GM19328 (cell line): ENCODE measurements around the gene LYAR.
"Not testable (repeated sequence)": the region's sequence is repeated elsewhere in the genome, so short reads cannot be mapped to it uniquely, and the experiment has no call there.

Source experiments
- ATAC-seq: cut with Tn5 transposase; IDR thresholded peaks from one replicate; pipeline ENCODE4 v1.9.1; 2021; ENCODE audit warnings: mild to moderate bottlenecking, moderate library complexity; ENCODE audit not compliant: unreplicated experiment

Gene LYAR

GRCh38 chr4:4267981-4268380 is 22.0 kb downstream of the LYAR start:
- ATAC-seq, result no peak

DNA sequence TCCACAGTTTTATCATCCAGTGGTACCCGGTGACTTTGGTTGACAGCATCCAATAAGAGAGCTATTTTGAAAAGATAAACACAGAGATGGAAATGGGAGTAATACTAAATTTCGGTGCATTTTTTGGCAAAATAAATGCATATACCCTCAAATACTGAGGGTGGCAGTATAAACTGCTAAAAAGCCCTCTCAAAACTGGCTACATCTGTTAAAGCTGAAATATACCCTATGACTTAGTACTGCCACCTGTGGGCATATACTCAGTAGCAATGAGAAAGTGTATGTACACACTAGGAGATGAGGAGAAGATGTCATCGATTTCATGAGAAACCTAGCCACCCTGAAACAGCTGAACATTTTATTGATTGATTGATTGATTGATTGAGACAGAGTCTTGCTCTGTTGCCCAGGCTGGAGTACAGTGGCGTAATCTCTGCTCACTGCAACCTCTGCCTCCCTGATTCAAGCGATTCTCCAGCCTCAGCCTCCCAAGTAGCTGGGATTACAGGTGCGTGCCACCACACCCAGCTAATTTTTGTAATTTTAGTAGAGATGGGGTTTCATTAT is 29.7 kb downstream of the LYAR start:
- peak; percentile 60 for ATAC-seq

- no peak for ATAC-seq
Measured at GRCh38 chr4:4259484-4260100, 30.4 kb downstream of the LYAR start.

DNA sequence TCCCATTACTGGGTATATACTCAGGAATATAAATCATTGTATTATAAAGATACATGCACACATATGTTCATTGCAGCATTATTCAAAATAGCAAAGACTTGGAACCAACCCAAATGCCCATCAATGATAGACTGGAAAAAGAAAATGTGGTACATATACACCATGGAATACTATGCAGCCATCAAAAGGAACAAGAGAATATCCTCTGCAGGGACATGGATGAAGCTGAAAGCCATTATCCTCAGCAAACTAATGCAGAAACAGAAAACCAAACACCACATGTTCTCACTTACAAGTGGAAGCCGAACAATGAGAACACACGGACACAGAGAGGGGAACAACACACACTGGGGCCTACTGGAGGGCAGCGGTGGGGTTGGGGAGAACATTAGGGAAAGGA is 32.2 kb downstream of the LYAR start:
- ATAC-seq, result not testable (repeated sequence)

DNA sequence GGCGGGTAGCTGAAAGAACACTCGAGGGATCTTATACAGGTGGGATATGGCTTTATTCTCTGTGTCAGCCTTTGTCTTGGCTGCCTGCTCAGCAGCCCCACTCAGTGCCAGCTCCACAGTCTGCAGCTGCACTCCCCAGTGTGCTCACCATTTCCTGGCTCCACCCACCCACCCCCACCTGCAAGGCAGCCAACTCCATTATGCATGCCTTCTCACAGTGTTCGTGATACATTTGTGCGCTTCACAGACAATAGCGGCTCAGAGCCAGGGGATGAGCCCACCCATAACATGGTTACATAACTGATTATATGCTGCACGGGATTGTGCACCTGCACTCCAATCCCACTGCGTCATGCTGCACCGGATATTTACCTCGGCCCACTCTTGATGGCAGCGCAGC is 33.2 kb downstream of the LYAR start:
- no peak for ATAC-seq

DNA sequence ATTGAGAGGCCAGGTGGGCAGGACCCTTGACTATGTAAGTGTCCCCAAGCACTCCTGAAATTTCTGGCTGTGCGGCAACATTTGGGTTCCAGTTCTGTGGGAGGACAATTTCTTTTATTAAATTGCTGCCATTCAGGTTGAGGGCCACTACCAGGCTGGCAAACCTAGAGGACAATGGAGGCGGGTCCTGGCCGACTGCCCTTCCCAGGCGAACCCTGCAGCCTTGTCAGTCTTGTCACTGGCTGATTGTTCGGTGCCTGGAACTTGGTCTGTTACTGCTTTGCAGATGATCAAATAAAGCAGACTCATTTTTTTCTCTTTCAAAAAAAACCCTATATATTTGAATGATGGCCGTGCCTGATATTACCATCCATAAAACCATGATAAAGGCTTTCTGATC is 35.3 kb downstream of the LYAR start:
- ATAC-seq, result no peak

DNA sequence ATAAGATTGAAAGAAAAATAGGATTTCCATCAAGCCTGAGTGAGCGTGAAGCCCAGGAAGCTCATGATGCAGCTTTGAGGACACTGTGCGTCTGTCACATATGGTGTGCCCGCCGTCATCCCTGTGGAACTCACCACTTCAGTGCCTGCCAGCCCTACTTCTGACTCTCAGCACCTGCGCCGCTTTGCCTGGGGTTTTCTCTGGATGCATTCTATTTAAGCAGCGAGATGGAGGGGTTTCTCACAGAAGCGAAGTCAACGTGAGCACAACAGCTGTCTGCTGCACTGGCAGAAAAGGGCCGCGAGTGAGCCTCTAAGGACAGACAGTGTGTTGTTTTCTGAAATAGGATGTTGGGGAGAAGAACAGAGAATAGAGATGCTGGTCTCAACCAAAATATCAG is 35.8 kb downstream of the LYAR start:
- no peak for ATAC-seq

GRCh38 chr4:4249866-4250265 is 40.1 kb downstream of the LYAR start:
- no peak for ATAC-seq

DNA sequence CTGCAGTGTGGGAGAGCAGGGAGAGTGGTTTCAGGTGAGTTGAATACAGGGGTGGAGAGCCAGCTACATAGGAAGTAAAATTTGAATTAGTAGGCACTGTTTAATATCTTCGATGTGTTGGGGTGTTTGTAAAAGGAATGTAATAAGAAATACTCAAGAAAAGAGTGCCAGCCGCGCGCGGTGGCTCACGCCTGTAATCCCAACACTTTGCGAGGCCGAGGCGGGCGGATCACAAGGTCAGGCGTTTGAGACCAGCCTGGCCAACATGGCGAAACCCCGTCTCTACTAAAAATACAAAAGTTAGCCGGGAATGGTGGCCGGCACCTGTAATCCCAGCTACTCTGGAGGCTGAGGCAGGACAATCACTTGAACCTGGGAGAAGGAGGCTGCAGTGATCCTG is 40.6 kb downstream of the LYAR start:
- not testable (repeated sequence) for ATAC-seq

- ATAC-seq, result no peak
Measured at GRCh38 chr4:4248885-4249203, 41.1 kb downstream of the LYAR start.

- peak; percentile 96 for ATAC-seq
Measured at GRCh38 chr4:4248029-4248884, 41.7 kb downstream of the LYAR start, which contains the start of gene TMEM128. TSS of gene TMEM128 (minus strand) at chr4:4248223. CDS start at chr4:4248202, 21 bp downstream.

- ATAC-seq, result peak; percentile 13
Measured at GRCh38 chr4:4247696-4248028, 42.3 kb downstream of the LYAR start.

DNA sequence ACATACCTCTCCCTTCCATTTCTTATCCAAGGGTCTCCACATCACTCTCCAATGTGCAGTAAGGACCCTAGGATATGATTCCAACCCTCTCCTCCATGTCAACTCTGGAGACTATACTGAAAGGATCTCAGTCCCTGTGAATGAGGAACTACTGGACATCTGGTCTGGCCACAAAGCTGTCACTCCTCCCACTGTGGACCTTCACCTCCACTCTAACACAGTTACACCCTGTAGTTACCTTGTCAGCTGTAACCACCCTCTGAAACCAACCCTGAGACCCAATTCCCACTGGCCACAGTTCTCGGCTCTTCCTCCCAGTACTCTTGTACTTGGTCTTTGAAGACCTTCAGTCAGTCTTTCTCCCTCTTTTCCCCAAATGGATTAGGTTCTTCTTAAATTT is 44.8 kb downstream of the LYAR start:
- ATAC-seq, result no peak

- ATAC-seq, result not testable (repeated sequence)
Measured at GRCh38 chr4:4239551-4239950, 50.4 kb downstream of the LYAR start.

DNA sequence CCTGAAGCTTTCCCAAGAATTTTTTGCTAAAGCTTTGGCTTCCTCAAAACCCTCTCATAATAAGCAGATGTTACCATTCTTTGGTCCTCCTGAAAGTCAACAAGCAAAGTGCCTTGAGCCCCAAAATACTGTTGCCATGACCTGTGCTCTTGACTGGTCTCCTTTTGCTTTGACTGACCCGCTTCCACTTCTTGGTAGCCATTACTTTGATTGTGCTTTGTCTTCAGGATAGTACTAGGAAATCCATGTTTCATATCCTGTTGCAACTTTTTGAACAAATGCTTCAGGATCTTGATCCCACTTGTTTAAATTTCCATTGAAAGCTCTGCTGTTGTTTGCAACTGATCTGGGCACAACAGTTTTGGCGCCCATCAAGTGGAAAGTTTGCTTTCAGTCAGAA is 56.3 kb downstream of the LYAR start:
- no peak for ATAC-seq

DNA sequence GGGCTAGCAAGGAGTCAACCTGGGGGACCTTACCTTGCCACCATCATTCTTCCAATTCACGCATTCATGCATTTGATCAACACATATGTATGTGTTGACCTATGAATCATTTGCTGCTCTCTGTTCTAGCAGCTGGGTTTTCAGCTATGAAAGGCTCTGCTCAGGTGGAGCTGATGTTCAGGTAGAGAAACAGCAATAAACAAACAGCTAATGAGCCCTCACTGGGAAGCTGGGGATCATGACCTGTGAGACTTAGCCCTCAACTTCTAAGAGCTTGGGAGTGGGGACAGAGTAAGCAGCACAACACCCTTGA is 61.6 kb downstream of the LYAR start:
- ATAC-seq, result no peak

DNA sequence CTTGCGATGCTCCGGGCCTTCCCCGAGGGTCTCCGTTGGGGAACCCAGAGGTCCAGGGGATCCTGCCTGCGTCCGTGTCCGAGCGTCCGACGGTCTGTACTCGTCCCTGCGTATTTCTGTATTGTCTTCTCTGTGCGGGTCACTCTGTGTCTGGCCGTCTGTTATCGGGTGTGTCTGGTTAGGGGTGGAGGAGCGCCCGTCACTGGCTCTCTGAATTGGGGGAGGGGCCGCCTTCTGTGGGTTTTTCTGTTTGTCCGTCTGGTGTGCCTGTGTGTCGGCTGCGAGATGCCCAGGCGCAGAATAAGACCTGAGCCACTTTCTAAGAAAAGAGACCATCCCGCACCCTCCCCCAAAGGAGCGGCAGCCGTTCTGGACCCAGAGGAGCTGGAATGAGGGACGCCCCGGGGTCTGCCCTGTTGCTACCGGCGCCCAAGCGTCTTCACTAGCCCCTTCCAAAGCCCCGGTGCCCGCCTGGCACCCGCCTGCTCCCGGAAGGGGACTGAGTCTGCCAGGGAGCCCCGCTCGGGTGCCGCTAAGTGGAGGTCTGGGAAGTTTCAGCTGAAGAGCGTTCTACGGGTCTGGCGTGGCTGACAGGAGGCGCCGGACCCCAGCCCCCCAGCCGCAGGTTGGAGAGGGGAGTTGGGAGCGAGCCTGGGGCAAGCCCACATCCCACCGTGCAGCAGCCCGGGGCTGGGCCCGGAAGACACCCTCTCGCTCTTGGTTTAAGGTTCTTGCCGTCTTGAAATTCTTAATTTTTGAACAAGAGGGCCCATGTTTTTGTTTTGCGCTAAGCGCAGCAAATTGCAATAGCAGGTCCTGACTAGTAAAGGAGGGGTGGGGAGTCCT is 62.2 kb downstream of the LYAR start:
- ATAC-seq, result no peak

GRCh38 chr4:4226606-4227438 is 63.1 kb downstream of the LYAR start, which contains the start of gene OTOP1:
TSS of gene OTOP1 (minus strand) at chr4:4226929. CDS start at chr4:4226864, 65 bp downstream.
- no peak for ATAC-seq

GRCh38 chr4:4225915-4226605 is 63.9 kb downstream of the LYAR start:
- no peak for ATAC-seq
